Activated CD8-positive, alpha-beta T cell treated with anti-CD3 and anti-CD28 coated beads, Interleukin-2, amount 10 ng/mL, durations not matched to agents 7 days and 5 days (primary cell): ENCODE data around the gene TIGD3. TPM values are rescaled to one million over a fixed set of nuclear protein-coding genes. Genes with fewer than 3 reads are reported as not detected.
A peak's percentile ranks its signal among the peaks of the same experiment; 100 is the strongest.

ENCODE experiments used
- ATAC-seq: fragments of 150-1000 bp; cut with Tn5 transposase; one replicate; pipeline ENCODE4 v1.10.0; 2021; ENCODE audit warnings: moderate library complexity
- CTCF ChIA-PET: fragments of 350-600 bp; sonication (Branson Sonifier 250); formaldehyde crosslinking; loops from one replicate; lab custom pipeline; 2021; ENCODE audit warnings: antibody characterized with exemption; lab: Charles Lee
- POLR2A ChIA-PET: fragments of 350-600 bp; sonication (Branson Sonifier 250); formaldehyde crosslinking; loops from one replicate; lab custom pipeline; 2021; ENCODE audit warnings: antibody characterized with exemption; lab: Charles Lee
- DNase-seq: peaks from one replicate; pipeline ENCODE4 v3.0.0-alpha.2; 2020
- H3K27ac Mint-ChIP-seq: one replicate; pipeline ENCODE4 v1.8.0; 2021; ENCODE audit warnings: mild to moderate bottlenecking, mixed read lengths
- H3K27me3 Mint-ChIP-seq: one replicate; pipeline ENCODE4 v1.8.0; 2021; ENCODE audit warnings: low read depth, mixed read lengths
- H3K36me3 Mint-ChIP-seq: one replicate; pipeline ENCODE4 v1.8.0; 2021; ENCODE audit warnings: low read depth, mixed read lengths
- H3K4me1 Mint-ChIP-seq: one replicate; pipeline ENCODE4 v1.8.0; 2021; ENCODE audit warnings: low read depth, mixed read lengths
- H3K4me3 Mint-ChIP-seq: one replicate; pipeline ENCODE4 v1.8.0; 2021; ENCODE audit warnings: mild to moderate bottlenecking, mixed read lengths
- H3K9me3 Mint-ChIP-seq: one replicate; pipeline ENCODE4 v1.8.0; 2022; ENCODE audit warnings: mixed read lengths; ENCODE audit not compliant: insufficient read depth
- total RNA-seq, 2 experiments: library from RNA; stranded (reverse); gene quantifications; one replicate each; pipeline ENCODE4 v1.2.3, GENCODE V29; 2021

TIGD3 gene
- total RNA-seq, 2 experiments from 2014 or later: 1.1 to 1.4 TPM

DNA sequence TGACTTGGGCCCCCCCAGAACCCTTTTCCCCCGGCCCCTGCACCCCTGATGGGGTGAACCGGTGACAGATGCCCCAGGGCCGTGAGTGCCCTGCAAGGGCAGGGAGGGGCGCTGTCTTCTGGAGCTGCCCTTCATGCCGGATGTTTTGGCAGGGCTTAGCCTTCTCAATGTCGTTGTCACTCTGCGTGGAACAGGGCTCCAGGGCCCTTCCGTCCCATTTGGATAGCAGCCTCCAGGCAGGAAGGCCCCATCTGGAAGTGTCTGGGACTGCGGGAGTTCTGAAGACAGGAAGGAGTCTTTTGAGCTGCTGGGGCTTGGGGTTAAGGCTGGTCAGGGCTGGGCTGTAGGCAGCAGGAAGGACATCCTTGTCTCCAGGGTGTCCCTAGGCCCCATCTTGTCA is 36.4 kb downstream of the TIGD3 start:
- Mint-ChIP-seq H3K4me1 (peaks cover 42% of the 10 kb centered on the region), H3K4me3 (no peak overlapping the region), H3K9me3 (no peaks in the 10 kb centered on the region), H3K27ac (peak overlapping the region; percentile 39), H3K27me3 (no peaks in the 10 kb centered on the region), H3K36me3 (peaks cover 40% of the 10 kb centered on the region)
- POLR2A ChIA-PET: interaction anchor here (0.5 to 15.4 kb wide), 6 partner anchors 9 to 194 kb away, joined by 3 to 253 read pairs (median 4); partner anchors contain the start of genes MALAT1 and NEAT1
- DNase-seq: no peak
- ATAC-seq: no peak
- CTCF ChIA-PET: interaction anchor here (1.8 to 5.9 kb wide), 2 partner anchors 25 to 150 kb away, joined by 6 to 46 read pairs; no protein-coding TSS in a partner anchor

GRCh38 chr11:65392186-65392829 is 37.8 kb downstream of the TIGD3 start:
- Mint-ChIP-seq H3K27ac (peak overlapping the region; percentile 20), H3K36me3 (peaks cover 41% of the 10 kb centered on the region), H3K4me1 (peaks cover 38% of the 10 kb centered on the region), H3K4me3 (no peak overlapping the region), H3K9me3 (no peaks in the 10 kb centered on the region), H3K27me3 (no peaks in the 10 kb centered on the region)
- CTCF ChIA-PET: interaction anchor here (1.2 to 5.9 kb wide), 2 partner anchors 24 kb away, joined by 3 to 46 read pairs; no protein-coding TSS in a partner anchor
- DNase-seq (no peak), ATAC-seq (no peak)
- POLR2A ChIA-PET: interaction anchor here (0.8 to 15.4 kb wide), 4 partner anchors 28 to 115 kb away, joined by 4 to 253 read pairs (median 88); partner anchors contain the start of genes MALAT1 and NEAT1

- no peaks in the 10 kb centered on the region for H3K27me3 Mint-ChIP-seq
- CTCF ChIA-PET: interaction anchor here (1.2 kb wide), 1 partner anchor 23 kb away, joined by 3 read pairs; no protein-coding TSS in a partner anchor
- H3K4me3 Mint-ChIP-seq: no peak overlapping the region
- H3K9me3 Mint-ChIP-seq: no peaks in the 10 kb centered on the region
- H3K4me1 Mint-ChIP-seq: peaks cover 37% of the 10 kb centered on the region
- H3K27ac Mint-ChIP-seq: peak overlapping the region; percentile 16
- POLR2A ChIA-PET: interaction anchor here (0.8 to 1.9 kb wide), 2 partner anchors 106 to 114 kb away, joined by 4 to 7 read pairs; partner anchors contain the start of gene MALAT1
- H3K36me3 Mint-ChIP-seq: peaks cover 43% of the 10 kb centered on the region
- DNase-seq (no peak), ATAC-seq (no peak)
Observed at GRCh38 chr11:65392899-65393298, 38.3 kb downstream of the TIGD3 start.

GRCh38 chr11:65393513-65394079 is 39.0 kb downstream of the TIGD3 start:
- H3K36me3 Mint-ChIP-seq: peaks cover 43% of the 10 kb centered on the region
- POLR2A ChIA-PET: interaction anchor here (1.9 kb wide), 1 partner anchor 106 kb away, joined by 7 read pairs; the partner anchor contains the start of gene MALAT1
- no peak overlapping the region for H3K4me3 Mint-ChIP-seq
- no peaks in the 10 kb centered on the region for H3K27me3 Mint-ChIP-seq
- CTCF ChIA-PET: interaction anchor here (1.2 kb wide), 1 partner anchor 23 kb away, joined by 3 read pairs; no protein-coding TSS in a partner anchor
- no peaks in the 10 kb centered on the region for H3K9me3 Mint-ChIP-seq
- DNase-seq (no peak), ATAC-seq (no peak)
- no peak overlapping the region for H3K27ac Mint-ChIP-seq
- H3K4me1 Mint-ChIP-seq: peaks cover 30% of the 10 kb centered on the region

GRCh38 chr11:65394125-65394536 is 39.6 kb downstream of the TIGD3 start:
- ATAC-seq: no peak
- Mint-ChIP-seq H3K27ac (no peak overlapping the region), H3K27me3 (no peaks in the 10 kb centered on the region), H3K36me3 (peaks cover 41% of the 10 kb centered on the region), H3K4me3 (no peak overlapping the region), H3K9me3 (no peaks in the 10 kb centered on the region), H3K4me1 (peaks cover 25% of the 10 kb centered on the region)
- ChIA-PET CTCF (no interaction called here), POLR2A (interaction anchor here (0.7 to 1.9 kb wide), 2 partner anchors 9 to 105 kb away, joined by 3 to 7 read pairs; partner anchors contain the start of gene MALAT1)
- DNase-seq: no peak

- DNase-seq (no peak), ATAC-seq (no peak)
- H3K4me3 Mint-ChIP-seq: no peak overlapping the region
- peaks cover 6% of the 10 kb centered on the region for H3K4me1 Mint-ChIP-seq
- peaks cover 41% of the 10 kb centered on the region for H3K36me3 Mint-ChIP-seq
- ChIA-PET CTCF (no interaction called here), POLR2A (interaction anchor here (1.0 to 1.5 kb wide), 2 partner anchors 103 to 109 kb away, joined by 3 to 4 read pairs; partner anchors contain the start of gene MALAT1)
- H3K9me3 Mint-ChIP-seq: no peaks in the 10 kb centered on the region
- no peak overlapping the region for H3K27ac Mint-ChIP-seq
- H3K27me3 Mint-ChIP-seq: no peaks in the 10 kb centered on the region
Observed at GRCh38 chr11:65395961-65396530, 41.5 kb downstream of the TIGD3 start.

- Mint-ChIP-seq H3K4me3 (no peak overlapping the region), H3K27me3 (no peaks in the 10 kb centered on the region), H3K27ac (peak overlapping the region; percentile 52), H3K9me3 (no peaks in the 10 kb centered on the region), H3K4me1 (peaks cover 4% of the 10 kb centered on the region), H3K36me3 (peaks cover 35% of the 10 kb centered on the region)
- no peak for ATAC-seq
- no peak for DNase-seq
- POLR2A ChIA-PET: interaction anchor here (0.7 to 1.5 kb wide), 3 partner anchors 22 to 108 kb away, joined by 3 to 7 read pairs (median 4); partner anchors contain the start of gene MALAT1
- CTCF ChIA-PET: no interaction called here
Observed at GRCh38 chr11:65396769-65397745, 42.5 kb downstream of the TIGD3 start.

DNA sequence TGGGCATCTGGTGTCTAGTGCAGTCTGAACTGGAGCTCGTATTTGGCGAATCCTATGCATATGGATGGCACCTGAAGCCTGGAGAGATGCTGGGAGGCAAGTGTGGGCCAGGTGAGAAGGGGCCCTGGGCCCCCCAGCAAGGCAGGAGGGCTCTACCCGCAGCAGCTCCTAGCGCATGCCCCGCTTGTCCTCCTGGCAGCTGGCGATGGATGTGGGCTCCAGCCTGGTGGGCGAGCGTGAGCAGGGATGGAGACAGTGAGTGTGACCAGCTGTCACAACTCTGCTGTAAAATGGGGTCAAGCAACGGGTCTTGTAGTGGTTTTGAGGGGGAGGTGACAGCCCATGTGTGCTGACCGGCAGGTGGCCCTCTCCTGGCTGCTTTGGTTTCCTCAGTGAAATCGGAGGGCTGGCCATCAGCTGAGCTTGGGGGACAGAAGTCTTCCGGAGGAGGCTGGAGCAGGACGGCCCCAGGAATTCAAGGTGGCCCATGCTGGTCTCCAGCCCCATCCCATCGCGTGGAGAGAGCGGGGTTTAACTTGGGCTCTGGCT is 43.9 kb downstream of the TIGD3 start:
- no peaks in the 10 kb centered on the region for H3K9me3 Mint-ChIP-seq
- CTCF ChIA-PET: no interaction called here
- no peak for ATAC-seq
- POLR2A ChIA-PET: no interaction called here
- peaks cover 32% of the 10 kb centered on the region for H3K36me3 Mint-ChIP-seq
- no peak for DNase-seq
- H3K4me3 Mint-ChIP-seq: no peak overlapping the region
- no peaks in the 10 kb centered on the region for H3K27me3 Mint-ChIP-seq
- H3K27ac Mint-ChIP-seq: no peak overlapping the region
- peaks cover under 1% of the 10 kb centered on the region for H3K4me1 Mint-ChIP-seq

GRCh38 chr11:65399249-65399648 is 44.7 kb downstream of the TIGD3 start:
- H3K4me1 Mint-ChIP-seq: peaks cover 4% of the 10 kb centered on the region
- ATAC-seq (no peak), DNase-seq (no peak)
- H3K27ac Mint-ChIP-seq: no peak overlapping the region
- peaks cover 34% of the 10 kb centered on the region for H3K36me3 Mint-ChIP-seq
- CTCF ChIA-PET: no interaction called here
- H3K27me3 Mint-ChIP-seq: no peaks in the 10 kb centered on the region
- H3K9me3 Mint-ChIP-seq: no peaks in the 10 kb centered on the region
- POLR2A ChIA-PET: no interaction called here
- H3K4me3 Mint-ChIP-seq: no peak overlapping the region

GRCh38 chr11:65399845-65400244 is 45.3 kb downstream of the TIGD3 start:
- DNase-seq: no peak
- H3K4me1 Mint-ChIP-seq: peaks cover 4% of the 10 kb centered on the region
- ATAC-seq: no peak
- POLR2A ChIA-PET: no interaction called here
- H3K27ac Mint-ChIP-seq: no peak overlapping the region
- H3K9me3 Mint-ChIP-seq: no peaks in the 10 kb centered on the region
- H3K36me3 Mint-ChIP-seq: peaks cover 34% of the 10 kb centered on the region
- H3K4me3 Mint-ChIP-seq: no peak overlapping the region
- CTCF ChIA-PET: no interaction called here
- H3K27me3 Mint-ChIP-seq: no peaks in the 10 kb centered on the region
